Posterior cingulate gyrus (tissue), 11 donors: Measurements from ENCODE around the gene ADGRB2.

Experiments used
- DNase-seq, 10 donors: peaks; one replicate each; pipeline versions ENCODE4 v3.0.0 to v3.0.0-alpha.2; 2020 to 2021; ENCODE audit warnings: mixed read lengths in 3 of 10
- intact Hi-C: fragments of 100-400 bp; cut with DNase I; formaldehyde crosslinking; loops from one replicate; pipeline ENCODE4 v1.15.1; 2023

Gene ADGRB2

GRCh38 chr1:31694069-31694963 is 69.8 kb downstream of the ADGRB2 start:
- DNase-seq = no peak
- intact Hi-C loops = no loop called here

DNA sequence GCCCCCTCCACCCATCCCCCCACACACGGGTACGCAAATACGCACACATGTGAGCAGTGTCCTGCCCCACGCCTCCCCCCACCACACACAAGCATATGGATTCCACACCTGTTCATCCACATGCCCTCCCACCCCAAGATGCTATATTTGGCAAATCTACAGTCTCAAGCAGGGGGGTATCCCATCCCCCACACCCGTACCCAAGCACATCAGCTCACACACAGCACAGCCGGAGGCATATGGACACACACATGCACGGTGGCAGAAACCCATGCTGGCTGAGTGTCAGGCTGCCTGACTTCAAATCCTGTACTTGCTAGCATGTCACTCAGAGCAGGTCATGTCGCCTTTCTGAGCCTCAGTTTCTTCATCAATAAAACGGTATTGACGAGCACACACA is 70.9 kb downstream of the ADGRB2 start:
- intact Hi-C loops = no loop called here
- no peak for DNase-seq

DNA sequence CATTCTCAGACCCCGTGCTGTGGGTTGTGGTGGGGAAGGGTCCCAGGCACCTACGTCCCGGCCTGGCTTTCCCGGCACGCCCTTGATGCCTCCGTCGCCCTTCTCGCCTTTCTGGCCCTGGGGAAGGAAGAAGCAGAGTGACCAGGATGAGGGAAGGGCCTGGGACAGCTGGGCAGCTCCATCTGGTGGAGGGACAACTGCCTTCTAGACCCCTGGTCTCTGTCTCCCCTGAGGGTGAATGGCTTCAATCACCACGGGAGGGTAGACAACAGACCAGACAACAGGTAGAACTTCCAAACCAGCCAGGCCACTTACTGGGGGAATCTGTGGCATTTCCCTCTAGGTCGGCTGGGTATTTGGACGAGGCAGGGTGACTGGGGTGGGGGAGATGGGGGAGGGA is 72.2 kb downstream of the ADGRB2 start:
- intact Hi-C loops = no loop called here
- no peak for DNase-seq

- DNase-seq = no peak
- intact Hi-C loops = no loop called here
Observed at GRCh38 chr1:31691446-31691845, 72.7 kb downstream of the ADGRB2 start.

DNA sequence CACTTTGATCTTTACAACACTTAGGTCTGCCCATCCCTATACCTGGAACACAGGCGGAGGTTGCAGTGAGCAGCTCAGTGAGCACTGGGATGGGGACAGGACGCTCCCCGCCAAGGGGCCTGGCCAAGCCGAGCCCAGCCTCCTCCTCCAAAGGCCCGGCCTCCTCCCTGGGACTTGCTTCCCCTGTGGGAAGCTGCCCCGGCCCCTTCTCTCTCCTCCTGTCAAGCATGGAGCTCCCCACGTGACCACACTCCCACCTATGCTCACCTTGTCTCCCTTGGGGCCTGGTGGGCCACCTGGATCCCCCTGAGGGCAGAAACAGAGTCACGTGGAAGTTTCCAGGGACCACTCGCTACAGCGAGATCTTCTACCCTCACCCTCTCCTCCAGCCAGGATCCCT is 73.2 kb downstream of the ADGRB2 start:
- DNase-seq = no peak
- intact Hi-C loops = no loop called here

GRCh38 chr1:31689854-31690253 is 74.3 kb downstream of the ADGRB2 start:
- DNase-seq = no peak
- intact Hi-C loops = no loop called here

GRCh38 chr1:31689379-31689778 is 74.8 kb downstream of the ADGRB2 start:
- intact Hi-C loops = no loop called here
- no peak for DNase-seq

DNA sequence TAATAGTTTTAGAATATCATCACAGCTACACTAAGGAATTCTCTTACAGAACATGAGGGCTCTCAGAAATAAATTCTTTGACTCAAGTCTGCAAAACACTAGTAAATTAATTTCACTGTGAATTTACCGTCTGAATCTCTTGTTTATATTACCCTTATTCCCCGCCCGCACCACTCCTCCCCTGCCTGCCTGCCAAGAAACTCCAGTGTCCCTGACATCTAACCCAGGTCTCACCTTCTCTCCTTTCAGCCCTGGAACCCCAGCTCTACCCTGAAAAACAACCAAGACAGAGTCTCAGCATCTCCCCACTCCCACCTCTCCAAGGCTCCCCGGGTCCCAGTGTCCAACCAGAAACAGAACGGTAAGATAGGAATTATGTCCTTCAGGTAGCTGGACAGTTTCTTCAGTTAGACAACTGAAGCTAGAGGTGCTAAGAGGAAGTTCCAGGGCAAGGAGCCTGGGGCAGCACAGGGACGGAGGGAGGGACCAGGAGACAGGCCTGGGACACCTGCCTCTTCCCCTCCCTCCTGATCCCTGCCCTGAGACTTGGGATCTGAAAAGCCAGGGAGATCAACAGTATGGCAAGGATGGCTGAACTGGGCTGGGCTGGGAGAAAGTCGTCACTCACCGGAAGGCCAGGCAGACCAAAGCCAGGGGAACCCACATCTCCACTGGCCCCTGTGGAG is 75.8 kb downstream of the ADGRB2 start:
- DNase-seq = no peak
- intact Hi-C loops = no loop called here

DNA sequence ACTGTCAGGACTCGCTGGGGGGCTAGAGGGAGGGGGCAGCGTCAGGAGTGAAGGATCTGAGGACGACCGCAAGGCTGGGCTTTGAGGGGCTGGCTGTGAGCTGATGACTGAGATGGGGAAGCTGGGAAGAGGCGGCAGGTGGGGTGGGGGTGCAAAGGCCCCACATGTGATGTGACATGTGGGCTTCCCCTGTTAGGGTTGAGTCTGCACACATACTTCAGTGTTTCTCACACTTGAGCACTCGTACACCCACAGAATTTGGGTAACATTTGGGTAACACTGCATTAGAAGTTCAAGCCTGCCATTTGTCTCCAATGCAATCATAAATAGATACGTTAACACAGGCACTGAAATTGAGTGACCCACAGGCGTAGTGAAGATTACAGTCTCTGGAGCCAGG is 76.5 kb downstream of the ADGRB2 start:
- no peak for DNase-seq
- intact Hi-C loops = no loop called here

DNA sequence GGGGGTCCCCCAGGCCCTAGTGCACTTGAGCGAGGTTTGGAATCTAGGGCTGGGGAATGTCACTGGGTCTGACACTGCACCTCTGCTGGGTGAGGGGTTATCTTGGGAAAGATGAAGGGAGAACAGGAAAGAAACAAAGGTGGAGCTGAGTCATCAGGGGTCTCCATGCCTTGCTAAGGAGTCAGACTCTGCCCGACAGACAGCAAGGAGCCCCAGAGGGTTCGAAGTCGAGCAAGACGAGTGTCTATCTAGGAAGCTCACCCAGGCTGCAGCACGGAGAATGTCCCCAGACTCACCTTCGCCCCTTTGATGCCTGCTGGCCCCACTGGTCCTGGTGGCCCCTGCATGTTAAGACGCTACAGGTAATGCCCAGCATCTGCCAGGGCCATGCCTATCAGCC is 78.3 kb downstream of the ADGRB2 start:
- no peak for DNase-seq
- intact Hi-C loops = no loop called here

DNA sequence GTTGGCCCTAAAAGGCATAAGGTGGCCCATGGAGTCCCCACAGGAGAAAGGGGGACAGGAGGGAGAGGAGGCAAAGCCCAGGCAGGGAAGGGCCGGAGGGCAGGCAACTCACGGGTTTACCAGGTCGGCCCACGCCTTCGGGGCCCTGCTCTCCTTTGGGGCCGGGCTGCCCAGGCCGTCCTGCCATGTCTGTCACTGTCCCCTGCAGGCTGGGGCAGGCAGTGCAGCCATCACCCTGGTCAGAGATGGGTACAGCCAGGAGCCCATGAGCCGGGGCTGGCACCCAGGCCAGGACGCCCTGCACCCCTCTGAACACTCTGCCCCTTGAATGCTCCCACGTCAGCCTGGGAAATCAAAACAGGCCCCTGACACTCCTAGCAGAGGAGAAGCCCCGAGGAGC is 80.1 kb downstream of the ADGRB2 start:
- intact Hi-C loops = no loop called here
- no peak for DNase-seq

DNA sequence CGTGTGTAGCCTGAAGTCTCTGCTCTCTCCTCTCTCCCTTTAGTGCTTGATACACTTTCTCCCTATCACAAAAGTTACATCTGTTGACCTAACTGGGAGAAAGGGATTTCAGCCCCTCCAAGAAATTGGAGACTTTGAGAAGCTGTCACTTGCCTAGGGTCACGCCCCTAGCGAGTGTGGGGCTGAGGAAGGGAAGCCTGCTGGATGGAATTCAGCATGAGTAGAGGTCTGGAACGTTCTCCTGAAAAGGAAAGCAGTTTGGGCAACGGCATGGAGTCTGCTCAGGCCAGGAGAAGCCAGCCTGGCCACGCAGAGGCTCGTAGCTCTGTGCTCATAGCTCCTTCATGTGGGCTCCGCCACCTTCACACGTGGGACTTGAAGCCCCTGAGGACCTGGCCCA is 82.7 kb downstream of the ADGRB2 start:
- intact Hi-C loops = no loop called here

GRCh38 chr1:31679676-31680230 is 84.4 kb downstream of the ADGRB2 start:
- intact Hi-C loops = loop anchor here (2.0 kb wide), 1 partner anchor 49 kb away; no protein-coding TSS in a partner anchor
- no peak for DNase-seq

More for the DNA sequence above, 82.7 kb downstream of the ADGRB2 start:
- no peak for DNase-seq

GRCh38 chr1:31679091-31679490 is 85.0 kb downstream of the ADGRB2 start:
- intact Hi-C loops = loop anchor here (2.0 kb wide), 1 partner anchor 48 kb away; no protein-coding TSS in a partner anchor
- no peak for DNase-seq

- intact Hi-C loops = loop anchor here (2.0 kb wide), 1 partner anchor 48 kb away; no protein-coding TSS in a partner anchor
- DNase-seq = no peak
Observed at GRCh38 chr1:31678681-31679080, 85.5 kb downstream of the ADGRB2 start.

DNA sequence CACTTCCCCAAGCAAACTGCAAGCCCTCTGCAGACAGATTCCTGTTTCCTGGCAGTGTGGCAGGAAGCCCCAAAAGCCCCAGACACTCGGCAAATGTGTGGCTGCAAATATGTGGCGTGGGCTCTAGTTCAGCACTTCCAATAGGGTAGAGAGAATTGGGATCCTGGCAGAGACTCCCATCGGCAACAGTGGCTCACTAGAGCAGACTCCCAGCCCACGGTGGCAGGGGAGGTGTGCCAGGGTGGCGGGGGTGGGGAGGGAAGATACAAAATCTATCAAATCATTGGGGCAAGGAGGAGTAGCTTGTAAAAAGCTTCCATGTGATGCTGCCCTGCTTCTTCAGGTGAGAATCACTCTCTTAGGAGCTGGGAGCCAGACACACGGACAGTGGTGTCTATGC is 86.2 kb downstream of the ADGRB2 start:
- intact Hi-C loops = loop anchor here (2.0 kb wide), 1 partner anchor 47 kb away; no protein-coding TSS in a partner anchor
- no peak for DNase-seq

- no peak for DNase-seq
- intact Hi-C loops = no loop called here
Observed at GRCh38 chr1:31677401-31677800, 86.7 kb downstream of the ADGRB2 start.
